Ammon's horn (tissue), 1 donor: ENCODE measurements around the gene ZSCAN5A.
A peak's percentile ranks its signal among the peaks of the same experiment; 100 is the strongest.
"Not testable (repeated sequence)": the region's sequence is repeated elsewhere in the genome, so short reads cannot be mapped to it uniquely, and the experiment has no call there.

Experiments used
- DNase-seq: peaks from one replicate; pipeline ENCODE4 v3.0.0-alpha.2; 2016; ENCODE audit warnings: low spot score

Gene ZSCAN5A

DNA sequence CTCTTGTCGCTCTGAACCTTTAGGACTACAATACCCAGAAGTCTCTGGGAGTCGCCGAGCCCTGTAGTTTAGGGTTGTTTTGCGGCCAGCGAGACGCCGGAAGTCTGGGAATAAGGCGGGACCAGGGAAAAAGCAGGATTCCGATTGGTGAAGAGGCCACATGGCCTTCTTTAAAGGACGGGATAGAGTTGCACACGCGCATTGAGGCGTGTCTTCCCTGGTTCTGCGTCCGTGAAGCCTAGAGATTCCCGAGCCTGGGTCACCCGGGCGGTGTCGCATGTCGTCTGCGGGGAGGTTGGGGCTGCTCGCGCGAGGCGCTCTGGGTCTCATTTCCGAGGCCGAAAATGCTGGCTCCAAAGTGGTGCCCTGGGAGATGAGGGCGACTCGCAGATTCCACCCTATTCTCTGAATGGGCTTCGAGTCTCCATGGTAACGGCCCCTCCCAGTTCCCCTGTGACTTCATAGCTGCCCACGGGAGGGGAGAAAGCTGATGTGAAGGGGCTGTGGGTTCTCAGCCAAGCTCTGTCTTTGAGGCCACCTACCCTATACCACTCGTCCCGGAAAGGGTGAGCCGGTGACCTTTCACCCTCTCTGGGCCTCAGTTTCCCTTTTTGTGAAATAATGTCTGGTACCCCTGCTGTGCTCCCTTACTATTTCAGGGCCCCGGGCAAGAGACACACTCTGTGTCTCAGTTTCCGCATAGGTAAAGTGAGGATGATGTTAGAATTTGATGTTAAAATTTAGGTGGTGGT, 614 bp upstream of the ZSCAN5A start:
- DNase-seq = peak; percentile 99

DNA sequence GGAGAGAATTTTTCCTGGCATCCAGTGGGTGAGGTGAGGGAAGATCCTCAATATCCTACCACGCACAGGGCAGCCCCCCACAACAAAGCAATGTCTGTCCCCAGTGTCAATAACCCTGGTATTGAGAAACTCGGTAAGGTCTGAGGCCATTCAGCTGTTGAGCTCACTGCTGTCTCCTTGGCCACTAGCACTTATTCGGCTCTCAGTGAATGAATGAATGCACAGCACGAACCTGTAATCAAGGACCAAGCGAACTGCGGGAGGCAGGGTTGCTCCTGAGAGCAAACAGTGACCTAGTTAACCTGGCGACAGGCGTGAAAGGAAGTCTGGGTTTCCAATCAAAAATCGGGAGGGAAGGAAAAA, 640 bp downstream of the ZSCAN5A start:
- DNase-seq = no peak

DNA sequence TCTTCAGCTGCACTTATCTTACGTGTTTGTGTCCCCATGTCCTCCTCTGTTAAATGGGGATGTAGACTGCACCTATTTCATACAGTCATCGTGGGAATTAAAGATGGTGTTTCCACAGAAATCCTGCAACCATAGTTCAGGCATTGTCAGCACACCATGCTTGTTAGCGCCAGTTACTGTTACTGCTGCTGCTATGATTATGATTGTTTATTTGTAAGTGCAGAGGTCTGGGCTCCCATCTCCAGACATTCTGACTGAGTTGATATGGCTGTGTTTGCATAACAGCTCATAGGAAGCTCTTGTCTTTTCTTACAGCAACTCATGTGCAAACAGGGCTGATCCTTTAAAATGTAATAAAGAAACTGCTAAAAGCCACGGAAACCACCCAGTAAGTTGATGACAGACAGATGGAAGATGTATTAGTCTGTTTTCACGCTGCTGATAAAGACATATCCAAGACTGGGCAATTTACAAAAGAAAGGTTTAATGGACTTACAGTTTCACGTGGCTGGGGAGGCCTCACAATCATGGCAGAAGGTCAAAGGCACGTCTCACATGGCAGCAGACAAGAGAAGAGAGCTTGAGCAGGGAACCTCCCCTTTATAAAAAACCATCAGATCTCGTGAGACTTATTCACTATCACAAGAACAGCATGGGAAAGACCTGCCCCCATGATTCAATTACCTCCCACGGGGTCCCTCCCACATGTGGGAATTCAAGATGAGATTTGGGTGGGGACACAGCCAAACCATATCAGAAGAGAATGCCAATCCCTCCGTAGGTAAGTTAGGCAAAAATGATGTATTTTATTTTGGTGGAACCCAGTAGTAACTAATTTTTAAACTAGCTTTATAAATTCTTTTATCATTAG, 1.6 kb downstream of the ZSCAN5A start:
- DNase-seq = no peak

DNA sequence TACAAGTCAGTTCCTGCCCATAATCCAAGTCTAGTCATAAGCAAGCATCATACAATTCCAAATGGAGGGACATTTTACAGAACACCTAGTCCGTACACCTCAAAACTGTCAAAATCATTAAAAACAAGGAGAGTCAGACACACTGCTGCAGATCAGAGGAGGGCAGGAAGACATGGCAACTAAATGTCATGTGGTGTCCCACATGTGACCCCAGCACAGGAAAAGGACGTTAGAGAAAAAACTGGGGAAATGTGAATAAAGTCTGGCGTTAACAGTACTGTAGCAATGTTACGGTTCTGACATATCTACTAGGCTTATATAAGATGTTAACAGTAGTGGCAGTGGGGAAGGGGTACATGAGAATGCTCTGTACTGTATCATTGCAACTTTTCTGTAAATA, 2.3 kb downstream of the ZSCAN5A start:
- no peak for DNase-seq

DNA sequence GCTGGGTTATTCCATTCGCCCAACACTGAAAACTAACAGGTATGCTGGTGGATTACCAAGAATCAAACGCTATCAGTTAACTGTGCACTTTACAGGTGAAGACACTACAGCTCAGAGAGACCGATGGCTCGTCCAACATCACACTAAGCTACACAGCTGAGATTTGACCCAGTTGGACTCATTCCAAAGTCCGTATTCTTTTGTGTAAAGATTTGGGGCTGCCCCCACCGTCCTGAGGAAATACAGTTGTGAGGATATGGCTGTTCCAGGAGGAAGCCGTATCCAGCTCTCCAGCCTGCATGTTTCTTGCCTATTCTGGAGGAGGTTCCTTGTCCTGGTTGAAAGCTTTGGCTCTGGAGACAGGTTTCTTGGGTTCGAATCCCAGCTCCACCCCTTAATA, 4.2 kb downstream of the ZSCAN5A start:
- no peak for DNase-seq

DNA sequence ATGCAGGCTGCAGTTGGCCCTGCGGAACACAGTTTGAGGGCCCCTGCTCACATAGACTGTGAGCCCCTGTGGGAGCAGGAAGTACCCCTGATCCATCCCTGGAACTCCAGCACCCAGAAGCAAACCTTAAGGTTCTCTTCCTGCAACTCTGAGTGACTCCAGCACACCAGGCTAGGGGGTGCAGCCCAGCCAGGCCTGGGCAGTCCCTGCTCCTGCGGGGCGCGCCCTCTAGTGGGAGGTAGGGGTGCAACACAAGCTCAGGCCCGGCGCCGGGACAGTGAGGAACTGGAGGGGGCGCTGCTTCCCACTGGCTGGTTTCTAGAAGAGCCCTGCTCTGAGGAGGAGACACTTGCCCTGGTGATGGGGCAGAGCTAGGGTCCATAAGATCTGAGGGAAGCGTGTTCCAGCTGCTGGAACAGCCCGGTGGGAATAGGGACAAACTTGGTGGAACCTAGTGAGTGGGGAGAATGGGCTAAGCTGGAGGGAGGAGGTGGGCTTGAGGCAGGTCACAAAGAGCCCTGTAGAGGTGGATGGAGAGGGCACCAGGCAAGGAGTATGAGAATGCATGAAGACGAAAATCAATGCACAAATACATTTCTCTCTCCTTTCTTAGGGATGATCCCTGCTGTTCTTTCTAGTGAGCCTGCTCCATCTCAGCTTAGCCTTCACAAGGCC, 5.0 kb downstream of the ZSCAN5A start:
- no peak for DNase-seq

DNA sequence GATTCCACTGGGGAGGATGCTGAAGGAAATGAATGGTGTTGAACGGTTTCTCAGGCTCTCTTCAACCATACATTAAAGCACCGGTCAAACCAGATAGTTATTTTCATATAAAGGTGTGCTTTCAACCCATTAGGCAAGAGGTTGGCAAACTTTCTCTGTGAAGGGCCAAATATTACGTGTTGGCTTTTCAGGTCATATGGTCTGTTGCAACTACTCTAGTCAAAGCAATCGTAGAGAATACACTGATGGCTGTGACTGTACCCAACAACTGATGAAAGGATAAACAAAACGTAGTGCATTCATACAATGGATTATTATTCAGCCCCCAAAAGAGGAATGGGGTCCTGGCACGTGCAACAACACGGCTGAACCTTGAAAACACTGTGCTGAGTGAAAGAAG, 5.8 kb downstream of the ZSCAN5A start:
- no peak for DNase-seq

DNA sequence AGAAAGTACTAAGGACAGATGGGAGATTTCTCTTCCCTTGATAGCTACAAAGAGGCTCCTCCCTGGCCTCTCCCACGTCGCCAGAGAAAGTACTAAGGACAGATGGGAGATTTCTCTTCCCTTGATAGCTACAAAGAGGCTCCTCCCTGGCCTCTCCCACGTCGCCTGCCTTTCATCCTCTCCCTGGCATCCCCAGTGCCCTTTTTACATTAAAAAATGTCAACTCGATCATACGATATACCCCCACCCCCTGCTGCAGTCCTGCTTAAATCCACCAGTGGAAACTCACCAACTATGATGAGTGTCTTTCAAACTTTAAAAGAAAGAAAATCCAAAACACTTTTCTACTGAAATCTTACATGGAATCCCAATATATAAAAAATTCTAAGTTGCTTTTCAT, 7.6 kb downstream of the ZSCAN5A start:
- not testable (repeated sequence) for DNase-seq

DNA sequence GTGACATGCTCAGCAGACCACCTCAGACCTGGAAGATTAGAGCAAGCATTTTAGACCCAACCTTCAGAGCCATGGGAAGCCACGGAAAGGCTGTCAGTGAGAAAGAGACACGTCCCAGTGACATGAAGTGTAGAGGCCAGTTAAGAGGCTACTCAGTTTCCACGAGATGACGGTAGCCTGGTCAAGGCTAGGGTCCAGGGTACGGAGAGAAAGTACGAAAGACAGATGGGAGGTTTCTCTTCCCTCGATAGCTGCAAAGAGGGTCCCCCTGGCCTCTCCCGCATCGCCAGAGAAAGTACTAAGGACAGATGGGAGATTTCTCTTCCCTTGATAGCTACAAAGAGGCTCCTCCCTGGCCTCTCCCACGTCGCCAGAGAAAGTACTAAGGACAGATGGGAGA, 8.6 kb downstream of the ZSCAN5A start:
- no peak for DNase-seq

DNA sequence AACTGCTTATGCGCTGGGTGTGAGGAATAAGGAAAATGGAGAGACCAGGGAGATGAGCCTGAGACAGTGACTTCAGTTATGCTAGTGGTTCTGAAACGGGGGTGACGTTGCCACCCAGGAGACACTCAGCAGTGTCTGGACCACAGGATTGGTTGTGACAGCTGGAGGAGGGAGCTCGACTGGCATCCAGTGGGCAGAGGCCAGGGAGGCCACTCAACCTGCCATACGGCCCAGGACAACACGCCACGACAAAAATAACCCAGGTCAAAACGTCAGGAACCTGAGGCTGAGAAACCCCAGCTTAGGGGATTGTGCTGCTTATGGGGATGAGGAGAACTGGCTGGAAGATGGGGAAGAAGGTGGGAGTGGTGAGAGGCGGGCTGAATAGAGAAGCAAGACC, 10.4 kb downstream of the ZSCAN5A start:
- DNase-seq = no peak

DNA sequence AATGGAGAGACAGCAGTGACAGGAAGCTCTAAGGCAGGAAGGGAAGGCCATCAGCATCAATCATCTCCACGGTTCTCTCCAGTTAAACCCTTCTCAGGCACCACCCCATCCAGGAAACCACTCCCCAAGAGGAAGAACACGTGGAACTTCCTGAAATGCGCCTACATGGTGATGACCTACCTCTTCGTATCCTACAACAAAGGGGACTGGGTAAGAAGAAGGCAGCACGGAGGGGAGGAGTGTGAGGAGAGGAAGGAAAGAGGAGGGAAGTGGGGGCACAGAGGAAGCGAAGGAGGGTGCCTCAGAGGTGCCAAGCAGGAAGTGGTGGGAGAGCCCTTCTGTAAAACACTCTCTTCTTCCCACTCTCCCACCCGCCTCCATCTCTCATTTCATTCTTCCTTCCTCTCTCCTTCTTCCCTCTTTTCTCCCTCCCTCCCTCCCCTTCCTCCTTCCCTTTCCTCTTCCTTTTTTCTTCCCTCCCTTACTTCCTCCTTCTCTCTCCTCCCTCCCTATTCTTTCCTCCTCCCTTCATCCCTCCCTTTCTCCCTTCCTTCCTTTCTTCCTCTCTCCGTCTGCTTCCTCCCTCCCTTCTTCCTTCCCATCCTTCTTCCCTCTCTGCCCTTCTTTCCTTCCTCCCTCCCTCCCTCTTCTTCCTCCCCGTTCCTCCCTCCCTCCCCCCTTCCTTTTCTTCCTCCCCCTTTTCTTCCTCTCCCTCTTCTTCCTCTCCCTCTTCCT, 12.6 kb downstream of the ZSCAN5A start:
- DNase-seq = no peak

DNA sequence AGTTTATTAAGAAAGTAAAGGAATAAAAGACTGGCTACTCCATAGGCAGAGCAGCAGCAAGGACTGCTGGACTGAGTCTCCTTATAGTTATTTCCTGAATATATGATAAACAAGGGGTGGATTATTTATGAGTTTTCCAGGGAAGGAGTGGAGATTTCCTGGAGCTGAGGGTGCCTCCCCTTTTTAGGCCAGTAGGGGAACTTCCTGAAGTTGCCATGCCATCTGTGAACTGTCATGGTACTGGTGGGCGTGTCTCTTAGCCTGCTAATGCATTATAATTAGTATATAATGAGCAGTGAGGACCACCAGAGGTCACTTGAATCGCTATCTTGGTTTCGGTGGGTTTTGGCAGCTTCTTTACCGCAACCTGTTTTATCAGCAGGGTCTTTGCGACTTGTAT, 13.5 kb downstream of the ZSCAN5A start:
- no peak for DNase-seq

DNA sequence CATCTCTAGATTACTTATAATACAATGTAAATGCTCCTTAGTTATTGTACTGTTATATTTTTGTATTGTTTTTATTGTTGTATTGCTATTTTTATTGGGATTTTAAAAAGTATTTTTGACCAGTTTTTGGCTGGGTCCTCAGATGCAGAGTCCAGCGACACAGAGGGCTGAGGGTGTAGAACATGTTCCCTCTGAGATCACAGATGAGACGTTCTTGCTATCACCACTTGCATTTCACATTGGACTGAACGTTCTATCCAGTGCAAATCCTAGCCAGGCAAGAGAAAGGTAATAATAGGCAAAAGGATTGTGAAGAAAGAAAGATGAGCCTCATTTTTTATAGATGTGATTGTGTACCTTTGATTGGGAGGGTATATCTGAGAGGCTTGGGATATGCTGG, 15.0 kb downstream of the ZSCAN5A start:
- DNase-seq = no peak

DNA sequence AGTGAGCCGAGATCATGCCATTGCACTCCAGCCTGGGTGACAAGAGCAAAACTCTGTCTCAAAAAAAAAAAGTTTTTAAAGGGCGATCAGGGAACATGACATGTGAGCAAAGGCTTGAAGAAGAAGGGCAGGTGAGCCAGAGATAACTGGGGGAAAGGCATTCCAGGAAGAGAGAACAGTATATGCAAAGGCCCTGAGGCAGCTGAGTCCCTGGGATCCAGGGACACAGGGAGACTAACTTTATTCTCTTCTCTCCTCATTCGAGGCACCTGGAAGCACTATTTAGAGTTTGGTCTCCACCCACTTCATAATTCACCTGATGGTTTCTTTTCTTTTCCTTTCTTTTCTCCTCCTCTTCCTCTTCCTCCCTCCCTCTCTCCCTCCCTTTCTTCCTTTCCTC, 17.6 kb downstream of the ZSCAN5A start:
- DNase-seq = no peak

DNA sequence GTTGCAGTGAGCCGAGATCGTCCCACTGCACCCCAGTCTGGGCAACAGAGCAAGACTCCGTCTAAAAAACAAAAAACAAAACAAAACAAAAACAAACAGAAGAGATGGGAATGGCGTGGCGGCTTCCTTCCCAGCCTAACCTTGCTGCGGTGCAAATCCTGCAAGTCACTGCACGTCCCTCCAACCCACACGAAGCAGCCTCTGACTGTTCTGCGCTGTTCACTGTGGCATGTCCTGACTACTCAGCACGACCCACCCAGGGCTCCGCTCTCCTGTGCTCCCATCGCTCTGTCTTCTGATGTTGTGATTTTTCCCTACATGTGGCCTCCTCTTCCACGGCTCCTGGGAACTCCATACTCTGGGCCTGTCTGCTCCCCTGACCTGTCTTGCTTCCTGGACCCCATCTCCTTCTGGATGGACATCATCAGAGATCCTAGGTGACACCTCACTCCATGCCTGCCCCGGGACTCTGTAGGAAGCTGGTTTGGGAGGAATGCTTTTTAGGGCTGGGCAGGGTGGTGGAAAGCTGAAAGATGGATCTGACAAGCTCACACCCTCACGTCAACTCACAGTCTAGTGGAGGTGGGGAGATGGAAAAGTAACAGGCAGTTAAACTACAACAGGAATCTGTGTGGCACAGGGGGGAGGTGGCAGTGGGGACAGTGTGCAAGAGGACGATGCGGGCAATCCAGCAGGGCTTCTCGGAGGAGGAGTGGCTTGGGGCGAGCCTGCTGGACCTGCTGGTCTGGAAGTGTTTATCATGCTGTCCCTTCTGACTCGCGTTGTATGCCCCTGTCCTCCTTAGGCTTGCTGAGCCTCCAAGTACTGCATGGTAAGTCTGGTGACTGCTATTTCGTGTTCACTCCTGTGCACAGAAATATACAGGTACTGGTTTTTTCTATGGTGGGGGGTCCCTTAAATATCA, 18.8 kb downstream of the ZSCAN5A start:
- no peak for DNase-seq

DNA sequence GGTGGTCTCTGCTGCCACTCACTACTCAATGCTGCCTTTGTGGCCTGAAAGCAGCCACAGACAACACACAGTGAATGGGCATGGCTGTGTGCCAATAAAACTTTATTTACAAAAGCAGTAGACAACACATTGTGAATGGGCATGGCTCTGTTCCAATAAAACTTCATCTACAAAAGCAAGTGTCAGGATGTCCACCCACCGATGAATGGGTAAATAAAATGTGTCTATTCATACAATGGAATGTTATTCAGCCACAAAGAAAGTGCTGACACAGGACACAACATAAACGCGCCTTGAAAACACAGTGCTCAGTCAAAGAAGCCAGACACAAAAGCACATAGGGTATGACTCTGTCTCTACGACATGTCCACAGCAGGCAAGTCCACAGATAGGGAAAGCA, 20.1 kb downstream of the ZSCAN5A start:
- DNase-seq = peak; percentile 31

DNA sequence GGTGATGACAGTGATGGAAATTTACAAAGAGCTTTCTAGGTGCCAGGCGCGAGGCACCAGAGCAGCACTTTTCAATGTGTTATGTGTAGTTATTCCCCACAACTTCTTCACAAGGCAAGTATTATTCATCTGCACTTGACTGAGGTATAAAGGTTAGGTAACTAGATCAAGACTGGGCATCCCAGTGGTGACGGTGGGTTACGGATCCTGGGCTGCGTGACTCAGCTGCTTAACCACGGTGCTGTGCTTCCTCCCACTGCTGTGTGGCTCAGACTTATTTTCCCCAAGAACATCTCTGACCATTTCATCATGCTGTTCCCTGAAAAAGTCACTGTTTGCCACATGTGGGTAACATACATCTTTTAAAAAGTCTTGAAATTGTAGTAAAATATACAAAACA, 22.8 kb downstream of the ZSCAN5A start:
- no peak for DNase-seq

DNA sequence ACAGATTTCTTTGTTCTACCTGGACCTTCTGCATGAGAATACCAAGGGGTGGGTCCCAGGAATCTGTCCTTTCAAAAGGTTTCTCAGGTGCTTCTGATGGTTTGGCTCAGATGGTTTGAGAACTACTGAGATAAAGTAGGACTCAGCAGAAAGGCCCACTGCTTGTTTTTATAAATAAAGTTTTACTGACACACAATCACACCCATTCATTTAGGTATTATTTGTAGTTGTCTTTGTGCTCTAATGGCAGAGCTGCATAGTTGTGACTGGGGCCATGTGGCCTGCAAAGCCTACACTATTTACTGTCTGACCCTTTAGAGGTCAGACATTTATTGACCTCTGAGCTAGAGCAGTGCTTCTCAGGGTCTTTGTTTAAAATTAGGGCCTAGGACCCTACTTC, 24.5 kb downstream of the ZSCAN5A start:
- DNase-seq = no peak

DNA sequence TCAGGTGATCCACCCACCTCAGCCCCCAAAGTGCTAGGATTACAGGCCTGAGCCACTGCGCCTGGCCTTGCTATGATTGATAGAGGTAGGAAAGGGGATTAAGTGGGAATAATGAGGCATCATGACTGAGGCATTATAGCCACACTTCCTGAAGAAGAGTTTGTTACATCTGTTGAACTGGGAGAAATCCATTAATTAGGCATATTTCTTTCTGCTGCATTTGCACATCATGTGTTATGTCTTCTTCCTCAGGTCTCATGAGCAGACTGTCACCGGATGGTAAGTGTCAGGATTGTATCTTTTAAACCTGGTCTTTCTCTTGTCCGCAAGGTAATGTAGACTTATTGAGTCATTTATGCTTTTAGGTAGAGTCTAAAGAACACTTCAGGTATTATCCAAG, 29.9 kb downstream of the ZSCAN5A start:
- DNase-seq = no peak

DNA sequence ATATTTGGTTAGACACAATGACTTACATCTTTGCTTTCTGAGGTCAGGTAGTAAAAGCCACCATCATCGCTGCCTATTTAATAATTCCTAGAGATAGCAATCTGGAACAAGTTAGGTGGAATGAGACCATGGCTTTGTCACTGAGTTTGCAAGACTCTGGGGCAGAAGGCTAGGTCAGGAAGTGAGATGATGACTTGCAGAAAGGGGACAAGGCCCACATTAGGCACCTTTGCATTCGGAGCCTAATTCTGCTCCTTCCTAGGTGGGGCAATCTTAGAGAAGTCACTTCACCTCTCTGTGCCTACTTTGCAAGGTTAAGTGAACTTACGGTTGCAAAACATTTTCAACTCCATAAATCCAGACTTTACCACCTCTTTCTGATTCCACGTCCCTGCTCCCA, 31.8 kb downstream of the ZSCAN5A start:
- DNase-seq = no peak

DNA sequence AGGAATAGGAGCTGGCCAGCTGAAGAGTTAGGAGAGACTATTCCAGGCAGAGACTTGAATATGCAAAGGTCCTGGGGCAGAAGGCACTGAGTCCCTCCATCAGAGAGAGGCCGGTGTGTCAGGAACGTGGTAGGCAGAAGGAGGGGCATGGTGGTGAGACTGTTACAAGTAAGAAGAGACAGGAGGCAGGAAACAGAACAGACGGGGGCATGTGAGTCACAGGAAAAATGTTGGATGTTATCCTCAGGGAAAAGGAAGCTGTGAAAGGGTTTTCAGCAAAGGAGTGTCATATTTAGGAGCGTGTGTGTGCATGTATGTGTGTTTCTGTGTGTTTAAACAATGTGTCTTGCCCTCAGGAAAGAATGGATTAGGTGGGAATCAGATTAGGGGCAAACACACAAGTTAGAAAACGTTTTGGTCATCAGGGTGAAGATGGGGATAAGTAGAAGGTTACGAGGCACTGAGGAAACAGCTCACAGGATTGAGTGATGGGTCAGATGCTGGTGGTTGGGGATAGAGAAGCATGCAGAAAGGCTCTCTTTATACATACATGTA, 41.0 kb downstream of the ZSCAN5A start:
- DNase-seq = no peak
